K562 (cell line): ENCODE measurements around the gene LRRC8E. TPM values are rescaled to one million over a fixed set of nuclear protein-coding genes. Genes with fewer than 3 reads are reported as not detected.

Experiments used
- CREM ChIP-seq: IDR thresholded peaks from 2 replicates; pipeline ENCODE4 v1.6.1; 2014; ENCODE audit warnings: antibody characterized with exemption, low read depth
- FOXM1 ChIP-seq, 2 experiments: fragments of 450-650 bp in 1 of 2; sonication (generic) in 1 of 2; formaldehyde crosslinking in 1 of 2; IDR thresholded peaks; 2 replicates each; pipeline versions ENCODE4 v1.6.1 to v1.9.0; 2017 to 2022; ENCODE audit warnings: low read depth in 2 of 2, mild to moderate bottlenecking in 2 of 2, missing genetic modification reagents in 1 of 2, moderate library complexity in 1 of 2
- GTF2F1 ChIP-seq: IDR thresholded peaks from 2 replicates; pipeline ENCODE4 v1.6.1; 2011; ENCODE audit warnings: low read depth, low read length, improper control_type of control experiment
- KDM2B ChIP-seq: fragments of 250-450 bp; sonication (Bioruptor Pico); IDR thresholded peaks from 2 replicates; pipeline ENCODE4 v1.8.0; 2021; ENCODE audit warnings: mild to moderate bottlenecking, moderate library complexity
- KLF1 ChIP-seq: fragments of 450-650 bp; IDR thresholded peaks from 2 replicates; pipeline ENCODE4 v1.6.1; 2016; ENCODE audit warnings: missing genetic modification characterization, missing compliant biosample characterization
- MGA ChIP-seq: fragments of 450-650 bp; IDR thresholded peaks from 2 replicates; pipeline ENCODE4 v1.6.1; 2016; ENCODE audit warnings: mild to moderate bottlenecking, moderate library complexity
- NONO ChIP-seq, 2 experiments: fragments of 200-400 bp in 1 of 2; fragments of 450-650 bp in 1 of 2; formaldehyde crosslinking in 1 of 2; IDR thresholded peaks; 2 replicates each; pipeline ENCODE4 v1.6.1; 2017; ENCODE audit warnings: low read depth in 2 of 2, mild to moderate bottlenecking in 2 of 2, moderate library complexity in 2 of 2, low read length in 1 of 2
- PTBP1 ChIP-seq: fragments of 200-400 bp; formaldehyde crosslinking; IDR thresholded peaks from 2 replicates; pipeline ENCODE4 v1.6.1; 2017; ENCODE audit warnings: low read depth, low read length
- SP1 ChIP-seq: sonication (generic); formaldehyde crosslinking; IDR thresholded peaks from 2 replicates; pipeline ENCODE4 v1.8.1; 2022; ENCODE audit warnings: mild to moderate bottlenecking, missing genetic modification reagents
- TAF7 ChIP-seq: fragments of 450-650 bp; IDR thresholded peaks from 2 replicates; pipeline ENCODE4 v1.6.1; 2016; ENCODE audit warnings: missing genetic modification characterization, missing compliant biosample characterization
- TARDBP ChIP-seq: fragments of 450-650 bp; IDR thresholded peaks from 2 replicates; pipeline ENCODE4 v1.6.1; 2016
- YY1 ChIP-seq, 3 experiments: IDR thresholded peaks; 2 replicates each; pipeline ENCODE4 v1.6.1; 2011; ENCODE audit warnings: low read length in 2 of 3, mild to moderate bottlenecking in 2 of 3, moderate library complexity in 2 of 3, borderline replicate concordance in 1 of 3, control low read depth in 1 of 3, low read depth in 1 of 3; ENCODE audit not compliant: insufficient read depth in 3 of 3, insufficient replicate concordance in 2 of 3, control insufficient read depth in 1 of 3, insufficient read length in 1 of 3; ENCODE audit errors: extremely low read depth in 1 of 3
- ZBTB43 ChIP-seq: sonication (generic); formaldehyde crosslinking; IDR thresholded peaks from 2 replicates; pipeline ENCODE4 v1.8.0; 2023; ENCODE audit warnings: mild to moderate bottlenecking, missing genetic modification reagents
- polyA plus RNA-seq, 8 experiments: library from polyadenylated mRNA; depleted of rRNA in 4 of 8; stranded (reverse) in 5 of 8; unstranded in 3 of 8; fragments of >200 nt; fragmentation: Nextera tagmentation in 2 of 8; fragmentation: Illumina TruSeq in 1 of 8; extraction: Ambion mirVana in 2 of 8; extraction: Trizol in 1 of 8; gene quantifications; 2 replicates each; pipeline versions ENCODE4 v1.2.1 to v1.2.3, GENCODE V29; 2011 to 2014; ENCODE audit warnings: inconsistent platforms in 1 of 8, missing spikeins in 1 of 8
- total RNA-seq, 7 experiments: library from RNA; depleted of rRNA in 6 of 7; stranded (reverse); fragments of >200 nt in 6 of 7; fragmentation: Illumina TruSeq in 2 of 7; extraction: Trizol in 2 of 7; gene quantifications; 2 replicates each; pipeline versions ENCODE4 v1.2.1 to v1.2.3, GENCODE V29; 2011 to 2021; ENCODE audit warnings: low replicate concordance in 1 of 7

Gene LRRC8E
- total and polyA plus RNA-seq, 9 of the 15 experiments (the other 6 are each of a cell fraction or from before 2014, with no cell fraction given): 0.08 to 5.7 (median 3.5) TPM; not detected in 1

GRCh38 chr19:7925171-7925851 lies 37.0 kb downstream of the LRRC8E start (continued):
- no peak for TF ChIP-seq GTF2F1
- peak; percentile 69; the same call in 1 of the 2 replicates for TF ChIP-seq SP1 (CRISPR knock-in tag)
- 0 out of 2 replicates have a peak, but pooled peaks have one; percentile 19 for TF ChIP-seq PTBP1
- TF ChIP-seq TAF7 (tag): no peak
- TF ChIP-seq KDM2B (CRISPR knock-in tag): peak; percentile 34; the same call in 1 of the 2 replicates
- 0 out of 2 replicates have a peak, but pooled peaks have one; percentile 51 for TF ChIP-seq KLF1 (tag)
- 0 out of 2 replicates have a peak, but pooled peaks have one; percentile 77 for TF ChIP-seq ZBTB43 (CRISPR knock-in tag)
- peak; percentile 93 for TF ChIP-seq MGA
- TF ChIP-seq FOXM1 (IDR thresholded peaks at IDR 0.05; ENCODE audit: low read depth): no peak
- peak; percentile 88; the same call in 1 of the 2 replicates for TF ChIP-seq FOXM1 (CRISPR knock-in tag; IDR thresholded peaks at IDR 0.05; ENCODE audit: low read depth)
- TF ChIP-seq NONO (IDR thresholded peaks at IDR 0.05; ENCODE audit: low read depth in 2 of 2, low read length in 1 of 2): peak in 1 of 2 experiments; percentile 61; a peak in 2 of 4 replicates
- TF ChIP-seq TARDBP: peak; percentile 65; the same call in 1 of the 2 replicates
- peak; percentile 61 for TF ChIP-seq CREM
- TF ChIP-seq YY1 (IDR thresholded peaks at IDR 0.05; ENCODE audit: borderline replicate concordance in 1 of 3, control insufficient read depth in 1 of 3, extremely low read depth in 1 of 3, insufficient read depth in 3 of 3, insufficient read length in 1 of 3, insufficient replicate concordance in 2 of 3, low read depth in 1 of 3, low read length in 2 of 3): peak in 2 of 3 experiments; percentile 6 to 35
